ENCODE measurements around the gene CPXM2. TPM values are rescaled to one million over a fixed set of nuclear protein-coding genes. Genes with fewer than 3 reads are reported as not detected.

The CPXM2 gene
- not detected for total RNA-seq

- no peak for DNase-seq (ENCODE audit: low read depth in 2 of 3, low spot score in 2 of 3)
Measured at GRCh38 chr10:123891144-123892071, at the start of gene CPXM2. Gene CPXM2 (minus strand): TSS chr10:123891807. CDS start chr10:123891659, 148 bp downstream.

DNA sequence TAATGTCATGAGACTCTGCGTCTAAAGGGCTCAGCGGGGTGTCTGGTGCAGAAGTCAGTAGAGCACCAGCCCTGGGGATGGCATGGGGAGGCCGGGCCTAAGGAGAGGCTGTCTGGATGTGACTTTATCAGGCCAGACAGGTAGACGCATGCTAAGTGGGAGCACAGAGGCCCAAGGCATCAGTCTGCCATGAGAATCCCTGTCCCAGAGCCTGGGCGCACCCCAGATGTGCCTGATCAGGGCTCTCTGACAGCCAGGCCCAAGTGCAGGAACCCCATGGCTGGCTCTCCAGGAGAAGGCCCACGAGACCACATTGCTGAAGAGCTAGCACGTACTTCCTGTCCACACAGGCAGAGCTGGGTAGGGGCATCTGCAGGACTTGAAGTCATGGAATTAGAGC lies 48.0 kb upstream of the CPXM2 start:
- DNase-seq (ENCODE audit: low read depth in 2 of 3, low spot score in 2 of 3), result no peak

GRCh38 chr10:123938890-123939289 lies 47.3 kb upstream of the CPXM2 start:
- DNase-seq (ENCODE audit: low read depth in 2 of 3, low spot score in 2 of 3), result no peak

DNA sequence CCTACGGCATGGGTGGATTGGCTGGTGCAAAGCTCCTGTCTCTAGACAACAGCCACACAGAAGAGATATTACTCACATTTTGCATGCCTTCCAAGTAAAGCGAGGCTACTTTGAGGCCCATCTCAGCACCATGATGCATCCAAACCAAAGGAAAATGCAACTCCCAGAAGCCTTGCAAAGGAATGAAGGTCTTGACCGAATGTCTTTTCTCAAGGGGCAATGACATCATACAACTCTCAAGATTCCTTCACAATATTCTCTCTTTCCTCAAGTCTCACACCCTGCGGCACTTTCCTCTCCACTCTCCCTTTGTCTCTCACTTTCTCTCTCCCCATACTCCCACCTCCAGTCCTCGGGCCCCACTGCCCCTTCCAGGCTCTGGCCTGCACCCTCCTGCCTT lies 44.8 kb upstream of the CPXM2 start:
- DNase-seq (ENCODE audit: low read depth in 2 of 3, low spot score in 2 of 3), result no peak

DNA sequence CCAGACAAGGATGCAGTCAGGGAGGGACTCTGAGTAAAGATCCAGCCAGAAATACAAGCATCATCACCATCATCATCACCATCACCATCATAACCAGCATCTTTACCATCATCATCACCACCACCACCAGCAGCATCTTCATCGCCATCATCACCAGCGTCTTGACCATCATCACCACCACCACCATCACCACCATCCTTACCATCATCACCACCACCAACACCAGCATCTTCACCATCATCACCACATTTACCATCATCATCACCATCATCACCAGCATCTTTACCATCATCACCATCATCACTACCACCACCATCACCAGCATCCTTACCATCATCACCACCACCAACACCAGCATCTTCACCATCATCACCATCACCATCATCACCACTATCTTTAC lies 44.1 kb upstream of the CPXM2 start:
- no peak for DNase-seq (ENCODE audit: low read depth in 2 of 3, low spot score in 2 of 3)

GRCh38 chr10:123934846-123935245 lies 43.2 kb upstream of the CPXM2 start:
- no peak for DNase-seq (ENCODE audit: low read depth in 2 of 3, low spot score in 2 of 3)

DNA sequence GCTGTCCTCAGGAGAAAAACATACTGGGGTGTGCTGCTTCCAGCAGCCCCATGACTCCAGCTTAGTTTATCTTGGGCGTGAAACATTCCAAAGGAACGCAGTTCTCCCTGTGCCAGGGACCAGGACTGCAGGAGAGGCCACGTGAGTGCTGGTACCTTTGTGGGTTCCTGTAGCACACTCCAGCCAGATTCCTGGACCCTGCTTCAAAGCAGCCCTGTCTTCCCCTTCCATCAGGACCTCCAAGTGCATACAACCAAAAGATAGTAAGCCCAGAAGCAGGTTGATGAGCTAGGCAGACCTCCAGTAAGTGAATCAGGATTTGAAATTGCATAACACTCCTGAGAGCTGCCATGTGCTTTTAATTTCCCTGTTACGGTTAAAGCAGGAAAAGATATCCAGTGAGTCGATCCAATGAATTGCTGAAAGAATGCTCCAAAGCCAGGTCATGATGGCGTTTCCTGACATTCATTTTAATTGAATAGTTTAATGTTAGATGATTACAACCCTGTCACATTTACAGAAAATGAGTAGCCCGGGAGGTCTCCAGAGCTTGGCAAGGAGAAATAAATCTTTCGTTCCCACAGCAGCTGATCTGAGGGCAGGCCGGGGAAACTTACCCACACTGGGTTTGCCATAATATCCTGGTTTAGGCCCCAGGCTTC lies 38.9 kb upstream of the CPXM2 start:
- DNase-seq (ENCODE audit: low read depth in 2 of 3, low spot score in 2 of 3), result no peak

GRCh38 chr10:123929791-123930190 lies 38.2 kb upstream of the CPXM2 start:
- DNase-seq (ENCODE audit: low read depth in 2 of 3, low spot score in 2 of 3), result no peak

DNA sequence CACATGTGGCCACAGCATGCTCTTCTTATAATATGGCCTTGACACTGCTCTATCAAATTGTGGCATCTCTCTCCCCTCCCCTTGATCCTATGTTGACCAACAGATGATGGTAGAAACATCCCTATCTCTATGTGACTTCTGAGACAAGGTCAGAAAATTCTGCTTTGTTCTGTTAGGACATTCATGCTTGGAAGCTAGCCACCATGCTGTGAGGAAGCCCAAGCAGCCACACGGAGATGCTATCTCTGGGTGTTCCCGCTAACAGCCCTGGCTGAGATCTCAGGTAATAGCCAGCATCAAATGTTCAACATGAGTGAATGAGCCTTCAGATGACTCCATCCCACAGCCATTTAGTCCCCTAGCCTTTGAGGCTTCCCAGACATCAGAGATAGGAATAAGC lies 36.8 kb upstream of the CPXM2 start:
- no peak for DNase-seq (ENCODE audit: low read depth in 2 of 3, low spot score in 2 of 3)

GRCh38 chr10:123926401-123927264 lies 35.0 kb upstream of the CPXM2 start:
- DNase-seq (ENCODE audit: low read depth in 2 of 3, low spot score in 2 of 3), result peak in 1 of 3 donors; percentile 21

DNA sequence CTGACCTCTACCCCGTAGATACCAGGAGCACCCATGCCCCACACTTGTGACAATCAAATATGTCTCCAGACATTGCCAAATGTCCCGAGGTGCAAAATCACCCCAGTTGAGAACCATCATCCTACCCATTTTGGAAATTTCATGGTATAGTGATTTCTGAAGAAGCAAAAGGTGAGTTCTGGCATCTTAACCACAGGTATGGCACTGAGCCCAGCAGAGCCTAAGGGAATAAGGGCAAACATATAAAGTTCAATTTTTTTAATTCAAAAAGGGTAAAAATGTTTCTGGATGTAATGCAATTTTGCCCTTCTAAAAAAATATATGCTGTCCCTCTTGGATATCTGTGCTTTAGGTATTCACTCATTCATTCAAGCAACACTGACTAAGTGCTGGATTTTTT lies 30.5 kb upstream of the CPXM2 start:
- no peak for DNase-seq (ENCODE audit: low read depth in 2 of 3, low spot score in 2 of 3)

GRCh38 chr10:123916775-123917174 lies 25.2 kb upstream of the CPXM2 start:
- DNase-seq (ENCODE audit: low read depth in 2 of 3, low spot score in 2 of 3), result no peak

DNA sequence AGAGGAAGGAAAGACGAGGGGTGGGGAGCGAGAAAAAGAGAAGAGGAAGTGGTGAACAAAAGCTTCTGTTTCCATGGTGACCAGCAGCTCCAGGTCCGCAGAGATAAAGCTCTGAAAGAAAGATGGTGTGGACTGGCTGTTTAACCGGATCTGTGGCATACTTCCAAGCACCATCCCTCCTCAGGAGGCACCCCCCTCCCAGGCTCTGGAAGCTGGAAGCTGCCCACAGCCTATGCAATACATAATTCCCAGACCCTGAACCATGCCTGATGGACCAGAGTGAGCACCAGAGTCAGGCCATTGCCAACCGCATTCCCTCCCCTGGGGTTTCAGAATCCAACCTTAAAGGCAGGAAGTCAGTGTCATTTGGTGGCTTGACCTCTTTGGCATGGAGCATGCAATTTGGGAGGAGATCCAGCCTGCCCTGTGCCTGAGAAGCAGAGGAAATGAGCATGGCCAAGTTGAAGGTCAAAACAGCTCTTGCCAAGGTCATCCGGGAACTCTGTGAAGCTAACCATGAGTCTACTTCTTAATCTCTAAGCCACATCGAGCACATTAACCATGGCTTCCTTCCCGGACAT lies 22.2 kb upstream of the CPXM2 start:
- DNase-seq (ENCODE audit: low read depth in 2 of 3, low spot score in 2 of 3), result peak in 2 of 3 donors; percentile 46 to 78

DNA sequence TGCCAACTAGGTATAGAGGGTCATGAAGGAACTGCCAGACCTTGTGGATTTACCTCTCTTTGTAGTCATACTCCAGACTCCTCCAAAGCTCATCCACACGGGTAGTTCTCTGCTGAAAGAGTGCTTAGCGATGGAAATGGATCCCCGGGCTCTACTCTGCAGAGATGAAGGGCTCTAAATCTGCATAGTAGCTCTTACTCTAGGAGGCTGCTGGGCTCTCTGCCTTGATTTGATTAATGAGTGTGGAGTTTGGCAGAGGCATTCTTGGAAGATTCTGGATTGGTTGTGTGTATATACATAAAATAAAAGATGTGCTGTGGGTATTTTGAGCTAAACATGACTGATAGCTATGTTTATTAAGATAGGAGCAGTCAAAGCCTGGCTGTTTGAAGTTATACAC lies 21.3 kb upstream of the CPXM2 start:
- DNase-seq (ENCODE audit: low read depth in 2 of 3, low spot score in 2 of 3), result no peak

- DNase-seq (ENCODE audit: low read depth in 2 of 3, low spot score in 2 of 3), result no peak
Measured at GRCh38 chr10:123912466-123912865, 20.9 kb upstream of the CPXM2 start.

DNA sequence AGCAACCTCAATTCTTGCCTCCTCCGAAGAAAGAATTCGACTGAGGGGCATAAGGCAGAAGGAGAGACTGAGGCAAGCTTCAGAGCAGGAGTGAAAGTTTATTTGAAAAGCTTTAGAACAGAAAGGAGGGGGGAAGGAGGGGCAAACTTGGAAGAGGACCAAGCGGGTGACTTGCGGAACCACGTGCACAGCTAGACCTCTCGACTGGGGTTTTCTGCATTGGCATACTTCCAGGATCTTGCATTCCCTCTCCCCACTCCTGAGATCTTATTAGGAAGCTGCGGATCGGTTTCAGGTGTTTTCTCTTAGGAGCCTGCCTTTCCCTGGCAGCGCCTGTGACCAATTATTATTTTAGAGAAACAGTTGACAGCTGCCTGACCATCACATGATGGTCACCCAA lies 20.3 kb upstream of the CPXM2 start:
- DNase-seq (ENCODE audit: low read depth in 2 of 3, low spot score in 2 of 3), result peak in 2 of 3 donors; percentile 64 to 83

DNA sequence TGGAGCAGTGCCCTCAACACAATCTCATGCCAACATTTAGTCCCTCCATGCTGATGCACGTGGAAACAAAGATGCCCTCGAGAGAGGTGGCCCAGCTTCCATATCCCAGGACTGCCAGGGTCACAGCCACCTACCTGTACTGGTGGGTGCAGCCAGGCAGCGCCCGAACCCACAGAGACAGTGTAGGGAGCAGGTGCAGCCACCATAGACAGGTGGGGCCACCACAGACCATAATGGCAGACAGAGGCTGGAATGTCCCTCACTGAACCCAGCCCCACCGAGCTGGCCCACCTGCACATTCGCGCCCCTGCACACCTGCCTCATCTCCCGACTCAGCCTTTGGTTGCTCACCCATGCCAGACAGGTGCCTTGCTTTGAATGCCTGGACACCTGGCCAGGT lies 18.3 kb upstream of the CPXM2 start:
- DNase-seq (ENCODE audit: low read depth in 2 of 3, low spot score in 2 of 3), result no peak

DNA sequence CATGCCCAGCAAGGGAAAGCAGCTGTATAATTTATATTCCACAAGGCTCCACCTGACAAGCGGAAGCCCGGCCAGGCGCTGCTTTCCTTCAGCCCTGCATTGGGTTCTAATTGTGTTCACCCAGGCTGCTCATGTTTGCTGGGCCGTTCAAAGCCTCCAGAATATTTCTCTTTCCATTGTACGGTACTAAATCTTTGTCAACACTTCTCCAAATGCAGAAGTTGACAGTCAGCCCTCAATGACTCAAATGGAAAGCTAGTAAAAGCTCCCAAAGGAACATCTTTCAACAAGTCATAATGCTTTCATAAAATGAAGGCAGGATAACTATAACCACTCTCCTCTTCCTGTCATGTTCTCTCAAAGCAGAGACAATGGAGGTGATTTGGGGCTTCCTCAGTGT lies 17.8 kb upstream of the CPXM2 start:
- peak in 1 of 3 donors; percentile 6 for DNase-seq (ENCODE audit: low read depth in 2 of 3, low spot score in 2 of 3)

DNA sequence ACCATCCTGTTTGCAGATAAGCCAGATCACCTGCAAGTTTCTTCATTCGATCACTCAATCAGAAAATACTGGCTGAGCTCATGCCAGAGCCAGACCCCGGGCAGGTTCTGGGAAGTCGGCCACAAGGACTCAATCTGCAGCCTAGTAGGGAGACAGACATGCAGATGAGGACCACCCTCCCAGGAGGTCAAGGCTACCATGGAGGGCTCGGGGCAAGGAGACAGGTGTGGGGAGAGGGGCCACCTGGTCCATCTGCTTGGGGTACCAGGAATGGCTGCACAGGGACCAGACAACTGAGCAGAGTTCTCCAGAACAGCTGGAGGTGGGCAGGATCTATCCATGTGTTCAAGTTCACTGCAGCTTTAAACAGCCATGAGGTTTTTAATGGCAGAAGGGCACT lies 16.8 kb upstream of the CPXM2 start:
- no peak for DNase-seq (ENCODE audit: low read depth in 2 of 3, low spot score in 2 of 3)

DNA sequence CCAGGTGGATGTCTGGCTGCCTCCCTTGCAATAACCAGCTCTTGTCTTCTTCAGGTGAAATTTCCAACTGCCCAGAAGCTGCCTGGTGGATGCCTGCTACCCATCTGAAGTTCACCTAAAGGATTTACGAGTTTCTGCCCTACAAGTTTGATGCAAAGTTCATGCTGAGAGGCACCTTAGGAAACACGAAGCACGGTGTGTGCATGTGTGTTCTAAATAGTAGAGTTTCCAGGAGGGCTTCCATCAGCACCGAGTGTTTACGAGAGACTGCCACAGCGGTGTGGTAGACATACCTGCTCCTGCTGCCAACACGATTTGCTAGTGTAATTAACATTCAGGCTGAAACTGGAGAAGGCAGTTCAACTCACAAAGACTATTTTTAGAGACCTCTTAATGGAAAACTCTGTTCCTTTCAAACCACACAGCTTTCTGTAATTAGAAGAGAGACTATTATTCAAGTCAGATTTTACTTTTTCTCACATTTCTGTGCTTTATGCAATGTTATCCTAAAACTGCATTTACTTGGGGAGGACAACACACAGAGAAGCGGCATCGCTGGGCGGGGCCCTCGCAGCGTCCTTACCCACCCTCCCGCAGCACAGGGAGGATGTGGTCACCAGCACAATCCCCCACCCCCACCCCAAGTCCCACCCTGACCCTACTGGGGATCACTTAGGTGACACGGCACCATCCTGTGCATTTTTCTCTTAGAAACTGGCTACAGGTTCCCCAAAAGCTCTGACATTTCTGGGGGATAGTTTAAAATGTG lies 15.5 kb upstream of the CPXM2 start:
- no peak for DNase-seq (ENCODE audit: low read depth in 2 of 3, low spot score in 2 of 3)
